Measurements from ENCODE around the gene GDPD5.
"Not testable (repeated sequence)": the region's sequence is repeated elsewhere in the genome, so short reads cannot be mapped to it uniquely, and the experiment has no call there.

Gene GDPD5

GRCh38 chr11:75428989-75429640 lies 96.6 kb downstream of the GDPD5 start:
- DNase-seq (ENCODE audit: low read depth, low spot score): no peak

- DNase-seq (ENCODE audit: low read depth, low spot score): peak; percentile 95
Measured at GRCh38 chr11:75428281-75428724, 97.4 kb downstream of the GDPD5 start.

- no peak for DNase-seq (ENCODE audit: low read depth, low spot score)
Measured at GRCh38 chr11:75427181-75427580, 98.6 kb downstream of the GDPD5 start.

GRCh38 chr11:75426720-75427086 lies 99.0 kb downstream of the GDPD5 start:
- DNase-seq (ENCODE audit: low read depth, low spot score): no peak

- peak; percentile 84 for DNase-seq (ENCODE audit: low read depth, low spot score)
Measured at GRCh38 chr11:75425422-75425821, 100.3 kb downstream of the GDPD5 start.

GRCh38 chr11:75424396-75424795 lies 101.3 kb downstream of the GDPD5 start:
- no peak for DNase-seq (ENCODE audit: low read depth, low spot score)

GRCh38 chr11:75423721-75424120 lies 102.0 kb downstream of the GDPD5 start:
- no peak for DNase-seq (ENCODE audit: low read depth, low spot score)

GRCh38 chr11:75422248-75423231 lies 103.2 kb downstream of the GDPD5 start:
- DNase-seq (ENCODE audit: low read depth, low spot score): no peak

GRCh38 chr11:75421902-75422247 lies 103.9 kb downstream of the GDPD5 start:
- DNase-seq (ENCODE audit: low read depth, low spot score): no peak

GRCh38 chr11:75421035-75421602 lies 104.6 kb downstream of the GDPD5 start:
- DNase-seq (ENCODE audit: low read depth, low spot score): no peak

- no peak for DNase-seq (ENCODE audit: low read depth, low spot score)
Measured at GRCh38 chr11:75420224-75421034, 105.3 kb downstream of the GDPD5 start.

GRCh38 chr11:75413864-75414263 lies 111.9 kb downstream of the GDPD5 start:
- DNase-seq (ENCODE audit: low read depth, low spot score): no peak

- not testable (repeated sequence) for DNase-seq (ENCODE audit: low read depth, low spot score)
Measured at GRCh38 chr11:75413146-75413545, 112.6 kb downstream of the GDPD5 start.

GRCh38 chr11:75409971-75410370 lies 115.8 kb downstream of the GDPD5 start:
- DNase-seq (ENCODE audit: low read depth, low spot score): not testable (repeated sequence)

- DNase-seq (ENCODE audit: low read depth, low spot score): no peak
Measured at GRCh38 chr11:75408957-75409219, 116.9 kb downstream of the GDPD5 start.

GRCh38 chr11:75406338-75406777 lies 119.4 kb downstream of the GDPD5 start:
- no peak for DNase-seq (ENCODE audit: low read depth, low spot score)

- DNase-seq (ENCODE audit: low read depth, low spot score): no peak
Measured at GRCh38 chr11:75403983-75404658, 121.6 kb downstream of the GDPD5 start.

GRCh38 chr11:75403037-75403436 lies 122.7 kb downstream of the GDPD5 start:
- no peak for DNase-seq (ENCODE audit: low read depth, low spot score)

GRCh38 chr11:75402002-75402773 lies 123.6 kb downstream of the GDPD5 start:
- DNase-seq (ENCODE audit: low read depth, low spot score): no peak

GRCh38 chr11:75400146-75400865 lies 125.4 kb downstream of the GDPD5 start:
- DNase-seq (ENCODE audit: low read depth, low spot score): no peak

Data from ELF-1 (cell line).